GM18867 (cell line): ENCODE results near the gene TRIM61.
A peak's percentile ranks its signal among the peaks of the same experiment; 100 is the strongest.
"Not testable (repeated sequence)": the region's sequence is repeated elsewhere in the genome, so short reads cannot be mapped to it uniquely, and the experiment has no call there.

Experiments used
- ATAC-seq: cut with Tn5 transposase; IDR thresholded peaks from one replicate; pipeline ENCODE4 v1.9.1; 2021; ENCODE audit warnings: mild to moderate bottlenecking, moderate library complexity; ENCODE audit not compliant: unreplicated experiment

TRIM61 gene

GRCh38 chr4:164959421-164959820 lies 18.0 kb downstream of the TRIM61 start:
- not testable (repeated sequence) for ATAC-seq

- peak; percentile 100 for ATAC-seq
Measured at GRCh38 chr4:164956766-164957643, 20.5 kb downstream of the TRIM61 start.

- no peak for ATAC-seq
Measured at GRCh38 chr4:164955107-164955805, 22.2 kb downstream of the TRIM61 start.

GRCh38 chr4:164952551-164952950 lies 24.9 kb downstream of the TRIM61 start:
- ATAC-seq, result no peak

GRCh38 chr4:164949448-164950143 lies 27.9 kb downstream of the TRIM61 start:
- ATAC-seq, result peak; percentile 36

- ATAC-seq, result peak; percentile 44
Measured at GRCh38 chr4:164948975-164949374, 28.5 kb downstream of the TRIM61 start.

GRCh38 chr4:164948006-164948405 lies 29.5 kb downstream of the TRIM61 start:
- ATAC-seq, result not testable (repeated sequence)

GRCh38 chr4:164946810-164947209 lies 30.6 kb downstream of the TRIM61 start:
- ATAC-seq, result peak; percentile 43

GRCh38 chr4:164945146-164945545 lies 32.3 kb downstream of the TRIM61 start:
- no peak for ATAC-seq

- ATAC-seq, result no peak
Measured at GRCh38 chr4:164943192-164943591, 34.3 kb downstream of the TRIM61 start.

GRCh38 chr4:164937576-164938270 lies 39.7 kb downstream of the TRIM61 start:
- peak; percentile 47 for ATAC-seq

- peak; percentile 51 for ATAC-seq
Measured at GRCh38 chr4:164935865-164936606, 41.4 kb downstream of the TRIM61 start.

- peak; percentile 67 for ATAC-seq
Measured at GRCh38 chr4:164935363-164935762, 42.1 kb downstream of the TRIM61 start.

- no peak for ATAC-seq
Measured at GRCh38 chr4:164933244-164933643, 44.2 kb downstream of the TRIM61 start.

GRCh38 chr4:164931551-164932324 lies 45.7 kb downstream of the TRIM61 start:
- ATAC-seq, result no peak

- ATAC-seq, result no peak
Measured at GRCh38 chr4:164930647-164931046, 46.8 kb downstream of the TRIM61 start.

- not testable (repeated sequence) for ATAC-seq
Measured at GRCh38 chr4:164927101-164927500, 50.4 kb downstream of the TRIM61 start.

GRCh38 chr4:164926301-164926700 lies 51.2 kb downstream of the TRIM61 start:
- ATAC-seq, result no peak

GRCh38 chr4:164924670-164925238 lies 52.7 kb downstream of the TRIM61 start:
- no peak for ATAC-seq
